HG02759 (cell line): ENCODE results near the gene HNRNPAB.
"Not testable (repeated sequence)": the region's sequence is repeated elsewhere in the genome, so short reads cannot be mapped to it uniquely, and the experiment has no call there.

ENCODE experiments used
- ATAC-seq: cut with Tn5 transposase; IDR thresholded peaks from one replicate; pipeline ENCODE4 v1.9.1; 2021; ENCODE audit warnings: mild to moderate bottlenecking, moderate library complexity; ENCODE audit not compliant: unreplicated experiment

The HNRNPAB gene

DNA sequence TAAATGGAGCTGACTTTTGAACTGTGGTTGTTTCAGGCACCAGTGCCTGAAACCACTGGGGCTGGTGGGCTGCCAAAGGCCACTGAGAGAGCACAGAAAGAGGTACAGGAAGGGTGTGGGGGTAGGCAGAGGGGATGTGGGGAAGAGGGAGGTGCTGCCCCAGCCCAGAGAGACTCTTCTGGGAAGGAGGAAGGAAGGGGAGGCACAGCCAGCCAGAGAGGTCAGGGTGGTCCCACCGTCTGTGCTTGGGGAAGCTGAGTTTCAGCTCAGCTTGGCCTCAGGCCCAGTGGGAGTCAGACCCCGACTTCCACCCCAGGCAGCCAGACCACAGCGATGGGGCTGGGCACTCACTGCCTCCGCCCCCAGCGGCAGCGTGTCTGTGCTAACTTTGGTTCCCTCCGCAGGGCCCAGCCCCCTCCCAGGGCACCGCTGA lies 36.9 kb downstream of the HNRNPAB start:
- no peak for ATAC-seq

DNA sequence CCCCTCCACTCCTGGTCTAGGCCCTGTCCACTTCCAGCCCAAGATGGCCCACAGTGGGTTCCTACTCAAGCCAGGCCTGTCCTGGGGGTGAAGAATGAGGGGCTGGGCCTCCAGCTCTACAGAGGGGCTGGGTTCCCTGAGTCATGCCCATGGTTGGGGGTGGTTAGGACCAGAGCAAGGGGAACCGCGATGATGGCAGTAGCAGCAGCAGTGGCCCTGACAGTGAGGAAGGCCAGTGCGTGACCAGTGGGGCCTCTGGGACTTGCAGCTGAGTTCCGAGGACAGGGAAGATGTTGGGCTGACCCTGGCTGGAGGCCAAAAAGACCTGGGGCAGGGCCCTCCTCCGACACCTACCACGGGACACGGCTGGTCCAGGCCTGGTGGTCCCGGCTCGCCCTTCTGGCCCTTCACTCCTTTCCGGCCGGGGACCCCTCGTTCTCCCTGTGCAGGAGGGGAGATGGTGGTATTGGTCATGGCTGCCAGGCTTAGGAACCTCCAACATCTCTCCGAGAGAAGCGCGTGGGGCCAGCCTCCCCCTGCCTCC lies 37.4 kb downstream of the HNRNPAB start:
- ATAC-seq = no peak

DNA sequence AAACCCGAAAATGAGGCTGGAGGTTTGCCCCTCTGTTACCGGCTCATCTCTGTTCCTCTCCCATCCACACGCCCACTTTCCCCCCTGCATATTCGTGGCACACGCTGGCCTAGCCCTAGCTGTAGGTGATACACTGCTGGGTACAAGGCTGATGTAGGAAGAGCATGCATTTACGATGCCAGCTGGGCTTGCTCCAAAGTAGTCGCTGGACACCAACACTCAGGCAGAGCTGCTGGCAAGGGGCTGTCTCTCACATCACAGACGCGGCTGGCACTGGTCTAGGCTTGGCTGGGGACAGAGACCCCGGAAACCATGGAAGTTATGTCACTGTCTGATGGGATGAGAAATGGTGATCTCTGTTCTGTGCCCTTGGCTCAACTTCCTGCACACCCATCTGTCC lies 38.1 kb downstream of the HNRNPAB start:
- no peak for ATAC-seq

DNA sequence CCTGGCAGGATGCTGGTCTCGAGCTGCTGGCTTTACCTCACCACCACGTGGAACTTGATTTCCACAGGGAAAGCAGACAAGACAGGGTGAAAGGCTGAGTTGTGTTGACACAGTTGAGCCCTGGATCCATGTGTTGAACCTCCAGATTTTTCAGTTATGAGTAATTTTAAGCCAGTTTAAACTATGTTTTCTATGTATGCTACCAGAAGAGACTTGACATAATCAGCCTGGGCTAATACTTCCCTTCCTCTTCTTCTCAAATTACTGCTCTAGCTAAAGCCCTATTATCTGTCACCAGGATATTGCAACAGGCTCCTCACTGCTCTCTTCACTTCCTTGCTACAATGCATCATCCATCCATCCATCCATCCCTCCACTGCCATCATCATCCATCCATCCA lies 40.2 kb downstream of the HNRNPAB start:
- ATAC-seq = no peak

DNA sequence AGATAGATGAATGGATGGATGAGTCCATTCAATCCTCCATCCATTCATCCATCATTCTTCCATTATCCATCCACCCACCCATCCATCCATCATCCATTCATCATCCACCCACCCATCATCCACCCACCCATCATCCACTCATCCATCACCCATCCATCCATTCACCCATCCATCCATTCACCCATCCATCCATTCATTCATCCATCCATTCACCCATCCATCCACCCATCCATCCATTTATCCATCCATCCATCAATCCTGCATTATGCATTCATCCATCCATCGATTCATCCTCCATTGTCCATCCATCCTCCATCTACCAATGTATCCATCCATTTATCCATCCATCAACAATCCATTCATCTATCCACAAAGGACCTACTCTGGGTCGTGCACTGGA lies 41.1 kb downstream of the HNRNPAB start:
- ATAC-seq = no peak

DNA sequence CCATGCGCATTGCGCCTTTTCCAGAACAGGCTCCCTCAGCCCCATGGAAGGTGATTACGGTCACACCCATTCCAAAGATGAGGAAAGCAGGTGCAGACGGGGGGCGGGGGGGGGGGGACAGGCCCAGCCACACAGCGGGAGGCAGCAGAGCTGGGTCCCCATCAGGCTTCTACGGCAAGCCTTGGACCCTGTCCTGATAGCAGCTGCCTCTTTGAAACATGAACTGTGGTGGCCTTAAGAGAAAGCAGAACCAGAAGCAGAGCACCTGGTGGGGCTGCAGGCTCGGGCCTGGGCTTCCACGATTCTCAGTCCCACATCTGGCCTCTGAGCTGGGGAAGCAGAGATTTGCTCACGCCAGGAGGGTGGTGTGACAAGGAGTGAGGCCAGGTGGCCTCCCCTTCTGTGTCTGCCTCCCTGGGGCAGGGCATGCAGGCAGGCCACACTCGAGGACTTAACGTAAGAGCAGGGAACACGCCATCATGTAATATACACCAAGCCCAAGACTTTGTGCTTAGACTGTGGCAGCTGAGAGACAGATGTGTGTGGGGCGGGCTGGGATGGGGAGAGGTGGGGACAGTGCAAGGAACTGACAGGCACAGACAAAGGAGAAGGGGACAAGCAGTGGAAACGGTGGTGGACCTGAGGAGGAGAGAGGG lies 42.4 kb downstream of the HNRNPAB start:
- ATAC-seq = no peak

DNA sequence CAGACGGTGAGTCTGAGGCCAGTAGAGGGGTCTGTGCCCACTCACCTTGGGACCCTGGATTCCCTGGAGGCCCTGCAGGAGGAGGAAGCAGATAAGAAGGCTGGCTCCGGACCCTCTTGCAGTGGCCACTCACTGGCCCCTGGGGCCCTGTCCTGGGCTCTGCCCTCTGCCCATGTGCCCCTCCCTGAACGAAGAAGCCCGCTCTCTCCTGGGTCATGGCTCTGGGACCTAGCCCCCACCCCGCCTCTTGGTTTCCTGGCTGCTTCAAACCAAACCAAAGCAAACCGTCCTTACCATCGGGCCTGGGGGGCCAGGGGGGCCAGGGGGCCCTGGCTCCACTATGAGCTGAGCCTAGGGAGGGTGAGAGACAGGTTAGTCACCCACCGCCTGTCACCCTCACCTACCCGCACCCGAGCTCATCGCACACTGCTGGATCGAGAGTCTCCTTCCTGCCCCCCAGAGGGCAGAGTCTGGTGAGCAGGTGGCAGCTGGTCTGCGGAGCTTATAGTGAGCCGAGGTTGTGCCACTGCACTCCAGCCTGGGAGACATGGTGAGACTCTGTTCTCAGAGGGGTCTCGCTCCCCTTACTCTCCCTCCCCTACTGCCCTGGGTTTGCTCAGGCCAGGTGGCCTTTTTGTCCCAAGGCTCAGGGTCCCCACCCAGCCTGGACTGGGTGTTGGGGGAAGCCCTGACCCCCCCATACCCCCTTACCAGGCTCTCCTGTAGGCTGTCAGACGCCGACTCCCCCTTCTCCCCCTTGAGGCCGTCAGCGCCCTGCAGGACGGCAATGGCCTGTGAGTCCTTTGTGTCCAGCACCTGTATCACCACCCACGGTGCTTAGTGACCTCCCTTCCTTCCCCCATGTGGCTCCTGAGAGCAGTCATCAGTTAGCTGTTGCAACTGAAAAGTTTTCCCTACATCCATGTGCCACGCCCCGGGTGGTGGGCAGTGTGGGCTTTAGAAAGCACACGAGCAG lies 43.4 kb downstream of the HNRNPAB start:
- no peak for ATAC-seq

DNA sequence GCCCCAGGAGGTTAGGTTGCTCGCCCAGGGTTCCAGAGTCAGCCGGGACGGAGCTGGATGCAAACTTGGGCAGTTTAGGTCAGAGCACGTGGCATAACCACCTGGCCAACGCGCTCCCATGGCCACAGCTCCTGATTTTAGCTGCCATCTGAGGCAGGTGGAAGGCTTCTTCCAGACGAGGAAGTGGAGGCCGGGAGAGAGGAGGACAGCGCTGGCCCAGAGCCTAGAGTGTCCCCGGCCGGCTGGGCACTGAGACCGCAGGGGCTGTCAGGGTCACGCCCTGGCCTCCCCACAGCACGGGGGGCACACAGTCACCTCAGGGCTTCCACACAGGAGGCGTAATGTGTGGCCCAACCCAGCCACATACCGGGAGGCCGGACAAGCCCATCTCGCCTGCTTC lies 44.4 kb downstream of the HNRNPAB start:
- no peak for ATAC-seq

DNA sequence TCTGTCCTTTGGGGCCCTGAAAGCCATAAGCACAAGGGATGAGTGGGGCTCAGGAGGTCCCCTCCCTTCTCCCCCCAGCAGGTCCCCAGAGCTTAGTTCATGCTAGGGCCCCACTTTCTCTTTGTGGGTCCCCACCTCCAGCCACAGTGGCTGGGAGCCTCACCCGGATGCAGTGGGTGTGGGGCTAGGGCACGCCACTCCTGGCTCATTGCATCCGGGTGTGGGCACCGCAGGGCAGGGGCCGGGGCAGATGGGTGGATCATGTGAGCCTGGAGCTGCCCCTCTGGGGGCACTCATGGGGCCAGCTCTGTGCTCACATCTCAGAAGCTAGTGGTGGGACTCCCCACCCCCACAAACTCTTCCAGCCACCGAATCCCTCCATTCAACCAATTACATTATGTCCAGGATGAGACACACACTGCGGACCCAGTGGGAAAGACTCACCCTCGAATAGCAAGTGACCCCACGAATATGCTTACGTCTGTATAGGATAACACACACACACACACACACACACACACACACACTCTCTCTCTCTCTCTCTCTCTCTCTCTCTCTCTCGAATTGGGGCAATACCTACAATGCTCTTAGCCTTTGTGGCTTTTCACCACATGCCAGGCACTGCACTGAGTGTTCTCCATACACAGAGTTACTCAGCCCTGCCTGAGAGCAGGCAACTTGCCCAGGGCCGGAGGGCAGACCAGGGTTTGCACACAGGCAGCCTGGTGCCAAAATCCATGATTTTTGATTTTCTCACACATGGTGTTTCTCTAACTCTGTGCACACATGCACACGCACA lies 45.1 kb downstream of the HNRNPAB start:
- ATAC-seq = no peak

DNA sequence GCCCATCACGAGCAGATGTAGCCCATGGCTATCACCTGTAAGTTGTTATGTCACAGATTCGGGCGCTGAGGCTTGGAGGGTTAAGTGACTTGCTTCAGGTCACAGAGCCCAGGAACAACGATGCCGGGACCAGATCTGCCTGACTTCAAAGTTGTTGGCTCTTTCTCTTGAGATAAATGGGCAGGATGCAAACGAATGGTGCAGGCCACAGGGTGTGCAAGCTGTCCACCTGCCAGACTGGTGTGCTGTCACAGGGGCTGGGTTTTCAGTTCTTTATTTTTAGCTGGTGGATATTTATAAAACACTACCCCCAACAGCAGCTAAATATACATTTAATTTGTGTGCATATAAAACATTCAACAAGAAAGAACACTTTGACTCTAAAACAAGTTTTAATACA lies 45.9 kb downstream of the HNRNPAB start:
- ATAC-seq = no peak

DNA sequence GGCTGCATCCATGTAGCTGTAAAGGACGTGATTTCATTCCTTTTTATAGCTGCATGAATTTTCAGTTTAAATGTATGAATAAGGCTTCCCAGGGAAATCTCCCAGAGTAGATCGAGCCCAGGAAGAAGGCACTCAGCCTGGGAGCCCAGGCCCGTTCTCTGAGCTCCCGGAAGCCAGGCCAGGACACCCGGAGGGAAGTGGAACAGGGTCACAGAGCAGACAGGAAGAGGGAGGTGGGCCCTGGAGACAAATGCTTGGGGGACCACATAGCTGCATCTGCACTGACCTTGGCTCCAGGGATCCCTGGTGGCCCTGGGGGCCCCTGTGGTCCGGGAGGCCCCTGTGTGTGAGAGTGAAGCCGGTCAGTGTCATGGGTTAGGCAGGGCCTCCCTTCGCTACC lies 47.9 kb downstream of the HNRNPAB start:
- no peak for ATAC-seq

DNA sequence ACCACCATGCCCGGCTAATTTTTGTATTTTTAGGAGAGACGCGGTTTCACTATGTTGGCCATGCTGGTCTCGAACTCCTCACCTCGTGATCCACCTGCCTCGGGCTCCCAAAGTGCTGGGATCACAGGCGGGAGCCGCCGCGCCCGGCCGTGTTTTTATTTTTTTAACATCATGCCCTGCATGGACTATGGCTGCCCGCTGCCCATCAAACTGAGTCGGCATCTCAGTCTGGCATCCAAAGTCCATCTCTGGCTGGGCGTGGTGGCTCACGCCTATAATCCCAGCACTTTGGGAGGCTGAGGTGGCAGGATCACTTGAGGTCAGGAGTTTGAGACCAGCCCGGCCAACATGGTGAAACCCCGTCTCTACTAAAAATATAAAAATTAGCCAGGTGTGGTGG lies 49.3 kb downstream of the HNRNPAB start:
- ATAC-seq = not testable (repeated sequence)

DNA sequence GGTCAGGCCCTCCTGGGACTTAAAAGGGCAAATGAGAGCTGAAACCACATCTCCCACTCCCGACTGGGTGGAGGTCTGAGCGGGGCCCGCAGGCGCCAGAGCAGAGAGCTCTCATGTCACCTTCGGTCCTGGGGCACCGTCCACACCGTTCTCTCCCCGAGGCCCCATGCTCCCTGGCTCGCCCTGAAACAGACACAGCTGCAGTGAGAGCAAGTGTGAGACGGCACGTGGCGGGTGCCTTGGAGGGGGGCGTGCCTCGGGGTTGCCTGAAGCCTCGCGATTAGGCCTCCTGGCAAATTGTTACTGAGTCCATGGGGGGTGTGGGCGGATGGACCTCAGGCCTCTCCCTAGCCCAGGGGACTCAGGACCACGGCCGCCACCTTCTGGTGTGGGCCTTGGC lies 52.4 kb downstream of the HNRNPAB start:
- ATAC-seq = no peak

DNA sequence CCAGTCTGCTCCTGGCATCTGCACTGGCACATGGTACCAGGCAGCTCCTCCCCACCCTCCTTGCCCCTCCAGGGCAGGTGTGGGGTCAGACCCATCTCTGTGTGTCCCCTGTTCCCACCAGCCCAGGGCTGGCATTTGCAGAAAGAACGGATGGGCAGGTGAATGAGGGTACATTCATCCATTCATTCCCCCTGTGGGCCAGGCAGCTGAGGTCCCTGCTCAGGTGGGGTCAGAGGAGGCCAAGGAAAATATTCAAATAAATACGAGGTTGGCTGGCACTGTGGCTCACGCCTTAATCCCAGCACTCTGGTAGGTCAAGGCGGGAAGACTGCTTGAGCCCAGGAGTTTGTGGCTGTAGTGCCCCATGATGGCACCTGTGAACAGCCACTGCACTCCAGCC lies 53.3 kb downstream of the HNRNPAB start:
- no peak for ATAC-seq

DNA sequence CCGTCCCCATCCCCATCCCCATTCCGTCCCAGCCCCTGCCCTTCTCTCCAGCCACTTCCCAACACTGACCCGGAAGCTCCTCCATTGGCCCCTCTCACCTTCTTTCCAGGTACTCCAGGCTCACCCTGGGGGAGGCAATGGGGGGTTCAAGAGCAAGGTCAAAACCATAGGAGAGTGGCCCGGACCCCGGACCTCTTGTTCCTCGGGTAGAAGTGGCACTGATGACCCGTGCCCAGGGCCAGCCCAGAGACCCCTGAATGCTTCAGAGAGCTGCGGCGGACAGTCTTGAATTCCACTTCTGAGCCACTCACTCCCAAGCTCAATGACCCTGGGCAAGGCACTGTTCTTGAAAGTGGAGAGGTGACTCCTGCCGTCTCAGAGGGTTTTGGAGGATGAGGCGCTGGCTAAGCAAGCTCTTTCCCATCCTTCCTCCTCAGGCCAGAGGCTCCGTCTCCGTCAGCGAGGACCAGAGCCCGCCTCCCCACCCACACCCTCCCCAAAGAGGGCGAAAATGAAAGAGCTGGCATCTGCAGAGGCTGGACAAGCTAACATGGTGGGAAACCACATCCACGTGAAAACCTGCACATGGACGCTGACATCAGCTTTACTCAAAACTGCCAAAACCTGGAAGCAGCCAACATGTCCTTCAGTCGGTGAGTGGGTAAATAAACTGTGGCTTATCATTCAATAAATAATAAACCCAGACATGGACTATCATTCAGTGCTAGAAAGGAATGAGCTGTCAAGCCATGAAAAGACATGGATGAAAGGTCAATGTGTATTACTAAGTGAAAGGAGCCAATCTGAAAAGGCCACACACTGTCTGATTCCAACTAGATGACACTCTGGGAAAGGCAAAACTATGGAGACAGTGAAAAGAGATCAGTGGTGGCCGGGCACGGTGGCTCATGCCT lies 55.5 kb downstream of the HNRNPAB start:
- ATAC-seq = no peak
